SK-N-MC (cell line): Measurements from ENCODE around the gene PYM1.

ENCODE experiments used
- EZH2 ChIP-seq: fragments of 200-600 bp; sonication (generic); IDR thresholded peaks from one replicate; pipeline ENCODE4 v1.6.1; 2017; ENCODE audit warnings: antibody characterized with exemption
- POLR2AphosphoS5 ChIP-seq: IDR thresholded peaks from 2 replicates; pipeline ENCODE4 v1.6.1; 2012; ENCODE audit warnings: mild to moderate bottlenecking, low read depth, low read length, borderline replicate concordance

GRCh38 chr12:55931317-55931779, 3.7 kb upstream of the PYM1 start:
- no peak for TF ChIP-seq POLR2AphosphoS5
- no peak for TF ChIP-seq EZH2
